HG03139 (cell line): ENCODE measurements around the gene EHD4.

Experiments used
- ATAC-seq: cut with Tn5 transposase; IDR thresholded peaks from one replicate; pipeline ENCODE4 v1.9.1; 2021; ENCODE audit not compliant: unreplicated experiment

Gene EHD4

GRCh38 chr15:41866263-41866703 is 106.1 kb downstream of the EHD4 start:
- no peak for ATAC-seq

- no peak for ATAC-seq
Measured at GRCh38 chr15:41865490-41866055, 106.8 kb downstream of the EHD4 start.

DNA sequence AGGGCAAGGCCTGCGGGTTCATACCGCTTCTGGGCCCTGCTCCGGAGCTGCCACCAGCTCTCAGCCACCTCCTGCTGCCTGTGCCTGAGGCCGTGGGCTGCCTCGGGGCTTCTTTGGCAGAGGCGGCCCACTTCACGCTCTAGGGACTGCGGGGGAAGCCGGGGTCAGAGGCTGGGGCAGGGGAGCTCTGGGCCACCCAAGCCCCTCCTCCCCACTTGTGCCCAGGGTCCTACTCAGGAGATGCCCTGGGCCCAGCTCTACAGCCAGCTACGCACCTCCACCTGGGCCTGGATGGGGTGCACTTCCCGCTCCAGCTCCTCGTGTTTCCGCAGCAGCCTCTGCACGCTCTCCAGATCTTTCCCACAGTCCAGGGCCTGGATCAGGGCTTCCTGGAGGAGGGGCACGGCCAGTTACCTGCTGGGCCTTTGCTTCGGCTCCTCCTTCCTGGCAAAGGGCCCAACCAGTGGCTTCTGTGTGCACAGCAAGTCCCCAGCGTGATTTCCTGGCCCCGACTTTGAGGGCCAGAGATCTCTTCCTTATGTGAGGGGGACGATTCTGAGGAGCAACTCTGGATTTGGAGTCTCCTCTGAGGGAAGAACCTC is 109.7 kb downstream of the EHD4 start:
- ATAC-seq = no peak

DNA sequence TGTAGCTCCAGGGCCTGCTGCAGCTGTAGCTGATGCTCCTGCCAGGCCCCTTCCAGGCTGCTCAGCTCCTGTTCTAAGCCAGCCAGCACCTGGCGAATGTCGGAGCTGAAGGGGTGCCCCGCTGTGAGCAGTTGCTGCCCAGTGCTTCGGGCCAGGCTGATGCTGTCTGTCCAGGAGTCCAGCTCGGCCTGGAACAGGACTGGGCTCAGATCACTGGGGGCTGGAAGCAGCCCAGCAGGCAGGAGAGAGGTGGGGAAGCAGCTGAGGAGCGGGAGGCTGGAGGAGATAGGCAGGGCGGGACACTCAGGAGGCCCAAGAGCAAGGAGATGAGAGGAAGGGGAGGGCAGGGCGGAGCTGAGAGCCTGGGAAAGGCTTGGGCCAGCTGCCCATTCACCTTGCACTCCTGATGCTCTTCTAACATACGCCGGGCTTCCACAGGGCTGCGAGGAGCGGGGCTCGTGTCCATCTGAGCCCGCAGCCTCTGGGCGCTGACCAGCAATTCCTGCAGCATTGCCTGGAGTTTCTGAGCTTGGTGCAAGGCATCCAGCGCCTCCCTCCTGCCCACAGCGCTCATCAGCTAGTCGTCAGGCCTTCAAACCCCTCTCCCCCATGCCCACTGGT is 110.5 kb downstream of the EHD4 start:
- no peak for ATAC-seq

GRCh38 chr15:41860049-41860828 is 112.1 kb downstream of the EHD4 start:
- no peak for ATAC-seq

GRCh38 chr15:41858756-41859155 is 113.6 kb downstream of the EHD4 start:
- no peak for ATAC-seq

GRCh38 chr15:41857316-41857715 is 115.0 kb downstream of the EHD4 start:
- ATAC-seq = no peak

DNA sequence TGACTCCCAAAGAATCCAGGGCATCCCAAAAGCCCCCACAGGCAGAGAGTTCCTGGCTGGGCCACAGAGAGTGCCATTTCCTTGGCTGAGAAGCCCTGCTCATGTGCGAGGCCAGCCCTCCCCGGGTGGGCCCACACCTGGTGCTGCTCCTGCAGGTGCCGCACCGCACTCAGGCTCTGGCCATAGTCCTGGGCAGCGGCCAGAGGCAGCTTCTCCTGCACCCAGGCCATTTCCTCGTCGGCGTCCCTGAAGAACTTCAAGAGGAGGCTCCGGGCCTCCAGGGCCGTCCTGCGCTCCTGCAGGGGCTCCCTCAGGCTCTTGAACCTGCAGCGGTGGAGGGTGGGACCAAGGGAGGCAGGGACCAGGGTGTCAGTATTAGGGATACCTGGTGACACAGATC is 115.6 kb downstream of the EHD4 start:
- ATAC-seq = no peak

GRCh38 chr15:41856262-41856661 is 116.1 kb downstream of the EHD4 start:
- no peak for ATAC-seq

GRCh38 chr15:41855261-41855961 is 116.9 kb downstream of the EHD4 start:
- ATAC-seq = no peak

DNA sequence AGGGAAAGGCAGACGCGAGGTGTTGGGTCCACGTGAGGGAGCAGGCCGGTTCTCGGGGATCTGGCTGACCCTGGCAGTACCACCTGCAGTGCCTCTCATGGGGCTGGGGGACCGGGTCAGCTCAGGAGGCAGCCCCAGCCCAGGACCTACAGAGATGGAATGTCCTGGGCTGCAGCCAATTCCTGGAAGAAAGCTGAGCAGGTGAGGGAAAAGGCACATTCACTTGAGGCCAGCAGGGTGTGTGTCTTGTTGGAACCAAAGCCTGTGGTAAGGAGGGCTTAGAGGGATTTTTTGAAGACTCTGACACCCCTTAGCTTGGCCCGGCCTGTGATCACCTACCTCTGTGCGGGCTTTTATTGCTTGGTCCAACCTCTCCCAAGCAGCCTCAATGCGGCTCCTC is 117.9 kb downstream of the EHD4 start:
- ATAC-seq = no peak

DNA sequence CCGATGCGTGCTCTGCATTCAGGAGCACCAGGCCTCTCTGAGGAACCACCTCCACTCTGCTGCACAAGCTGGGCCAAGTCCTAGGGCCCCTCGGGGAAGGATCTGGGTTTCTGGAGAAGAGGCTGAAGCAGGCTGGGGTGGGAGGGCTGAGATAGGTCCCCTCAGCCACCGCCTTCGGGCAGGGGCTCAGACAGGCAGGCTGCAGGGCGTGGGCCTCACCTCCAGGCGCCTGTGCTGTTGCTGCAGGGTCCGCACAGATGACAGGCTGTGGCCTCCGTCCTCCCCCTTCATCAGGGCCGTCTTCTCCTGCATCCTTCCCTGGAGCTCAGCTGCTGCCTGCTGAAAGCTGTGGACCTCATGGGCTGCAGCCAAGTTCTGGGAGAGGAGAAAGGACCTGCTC is 118.5 kb downstream of the EHD4 start:
- ATAC-seq = no peak

GRCh38 chr15:41852736-41853590 is 119.4 kb downstream of the EHD4 start:
- no peak for ATAC-seq

GRCh38 chr15:41851755-41852370 is 120.5 kb downstream of the EHD4 start:
- ATAC-seq = no peak

GRCh38 chr15:41851167-41851523 is 121.2 kb downstream of the EHD4 start:
- no peak for ATAC-seq

- no peak for ATAC-seq
Measured at GRCh38 chr15:41850482-41851166, 121.7 kb downstream of the EHD4 start.

GRCh38 chr15:41849861-41850260 is 122.5 kb downstream of the EHD4 start:
- ATAC-seq = no peak

DNA sequence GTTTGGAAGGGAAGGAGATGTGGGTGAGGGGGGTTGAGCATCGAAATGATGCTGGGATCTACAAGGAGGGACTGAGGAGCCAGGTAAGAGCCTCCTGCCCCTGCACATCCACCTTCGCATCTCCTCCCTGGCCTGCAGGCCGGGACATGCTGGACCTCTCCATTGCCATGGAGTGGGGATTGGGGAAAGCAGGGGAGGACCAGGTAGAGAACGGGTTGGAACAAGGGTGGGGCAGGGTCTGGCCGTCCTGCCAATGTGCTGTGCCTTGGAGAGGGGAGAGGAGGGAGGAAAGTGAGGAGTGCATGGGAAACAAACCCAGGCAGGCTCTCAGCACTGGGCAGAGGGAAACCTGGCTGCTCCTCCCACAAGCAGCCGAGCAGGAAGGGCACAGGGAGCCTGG is 123.2 kb downstream of the EHD4 start:
- ATAC-seq = no peak

DNA sequence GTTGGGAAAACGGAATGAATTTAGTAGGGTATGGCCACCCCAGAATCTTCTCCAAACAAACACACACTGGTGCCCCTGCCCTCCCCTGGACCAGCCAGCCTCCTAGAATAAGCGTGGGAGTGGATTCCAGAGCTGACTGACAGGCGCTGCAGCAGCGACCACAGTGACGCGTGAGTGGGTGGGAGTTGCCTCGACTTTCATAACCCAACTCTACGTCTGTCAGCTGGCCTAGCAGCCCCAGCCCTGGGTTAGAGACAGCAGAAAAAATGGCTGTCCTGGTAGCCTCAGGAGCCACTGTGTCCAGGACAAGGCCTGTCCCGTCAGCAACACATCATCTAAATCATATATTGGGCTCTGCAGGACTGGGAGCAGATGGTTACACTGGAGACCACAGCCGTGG is 123.7 kb downstream of the EHD4 start:
- no peak for ATAC-seq
